Caco-2 (cell line): Measurements from ENCODE around the gene B2M. TPM values are rescaled to one million over a fixed set of nuclear protein-coding genes. Genes with fewer than 3 reads are reported as not detected.

ENCODE experiments used
- BruUV-seq: library from RNA; stranded (reverse); fragments of 400-500 nt; replicated peaks from 2 replicates; lab custom pipeline; 2021; lab: Mats Ljungman, UMichigan
- CTCF ChIA-PET: fragments of 300-600 bp; sonication (Branson Sonifier 250); formaldehyde crosslinking; loops from one replicate; lab custom pipeline; 2022; ENCODE audit warnings: antibody characterized with exemption; lab: Charles Lee
- POLR2A ChIA-PET: fragments of 300-600 bp; sonication (Branson Sonifier 250); formaldehyde crosslinking; loops from one replicate; lab custom pipeline; 2022; ENCODE audit warnings: antibody characterized with exemption; lab: Charles Lee
- DNase-seq, 2 experiments: peaks; one replicate each; pipeline versions ENCODE4 v3.0.0 to v3.0.0-alpha.2; 2020 to 2022
- H3K27me3 ChIP-seq: replicated peaks from 2 replicates; pipeline ENCODE4 v1.6.0; 2011; ENCODE audit warnings: low read length; ENCODE audit not compliant: control insufficient read depth, insufficient read depth
- H3K36me3 ChIP-seq: 2 replicates; pipeline ENCODE4 v1.5.1; 2011; ENCODE audit warnings: low read length; ENCODE audit not compliant: control insufficient read depth, insufficient read depth
- H3K4me1 ChIP-seq: fragments of 250-450 bp; sonication (Bioruptor Pico); 2 replicates; pipeline ENCODE4 v1.5.1; 2020; ENCODE audit warnings: mild to moderate bottlenecking
- H3K4me3 ChIP-seq: 2 replicates; pipeline ENCODE4 v1.5.1; 2011; ENCODE audit warnings: low read depth, mild to moderate bottlenecking, control low read depth, low read length
- H3K9me3 ChIP-seq: fragments of 250-450 bp; sonication (Bioruptor Pico); 2 replicates; pipeline ENCODE4 v1.5.1; 2020; ENCODE audit warnings: mild to moderate bottlenecking, moderate library complexity
- H3K27ac Mint-ChIP-seq: one replicate; pipeline ENCODE4 v1.8.0; 2022; ENCODE audit warnings: mixed read lengths; ENCODE audit not compliant: unreplicated experiment
- H3K27me3 Mint-ChIP-seq: one replicate; pipeline ENCODE4 v1.8.0; 2022; ENCODE audit warnings: mixed read lengths; ENCODE audit not compliant: insufficient read depth, unreplicated experiment
- H3K36me3 Mint-ChIP-seq: one replicate; pipeline ENCODE4 v1.8.0; 2022; ENCODE audit warnings: mild to moderate bottlenecking, mixed read lengths; ENCODE audit not compliant: insufficient read depth, unreplicated experiment
- H3K4me1 Mint-ChIP-seq: one replicate; pipeline ENCODE4 v1.8.0; 2022; ENCODE audit warnings: low read depth, mixed read lengths; ENCODE audit not compliant: unreplicated experiment
- H3K4me3 Mint-ChIP-seq: one replicate; pipeline ENCODE4 v1.8.0; 2022; ENCODE audit warnings: mild to moderate bottlenecking, moderate library complexity, mixed read lengths; ENCODE audit not compliant: unreplicated experiment
- H3K9me3 Mint-ChIP-seq: one replicate; pipeline ENCODE4 v1.8.0; 2022; ENCODE audit warnings: mixed read lengths; ENCODE audit not compliant: unreplicated experiment
- CTCF ChIP-seq, 2 experiments: fragments of 200-600 bp in 1 of 2; IDR thresholded peaks; 1 replicate in 1 of 2; 2 replicates in 1 of 2; pipeline versions ENCODE4 v1.5.1 to v1.8.0; 2011 to 2022; ENCODE audit warnings: antibody characterized with exemption in 1 of 2, control low read depth in 1 of 2, inconsistent platforms in 1 of 2, low read depth in 1 of 2, low read length in 1 of 2, mild to moderate bottlenecking in 1 of 2, moderate library complexity in 1 of 2; ENCODE audit not compliant: insufficient read depth in 1 of 2, severe bottlenecking in 1 of 2, unreplicated experiment in 1 of 2
- intact Hi-C: fragments of 100-400 bp; cut with micrococcal nuclease; formaldehyde crosslinking; loops from one replicate; pipeline ENCODE4 v1.10.0; 2022; ENCODE audit not compliant: unreplicated experiment
- total RNA-seq: library from RNA; stranded (reverse); gene quantifications from 2 replicates; pipeline ENCODE4 v1.2.3, GENCODE V29; 2022

Gene B2M
- total RNA-seq, 1 experiment from 2014 or later: 269 TPM

GRCh38 chr15:44713006-44713966, 2.0 kb downstream of the B2M start:
- DNase-seq: no peak
- peaks cover 37% of the 10 kb centered on the region for H3K36me3 Mint-ChIP-seq
- CTCF ChIA-PET: interaction anchor here (0.7 to 4.0 kb wide), 5 partner anchors 13 to 50 kb away, joined by 3 to 27 read pairs (median 11); partner anchors contain the start of genes SPG11 and TRIM69
- no peak for TF ChIP-seq CTCF (IDR thresholded peaks at IDR 0.05; ENCODE audit: insufficient read depth in 1 of 2, low read depth in 1 of 2, low read length in 1 of 2, severe bottlenecking in 1 of 2, unreplicated experiment in 1 of 2)
- Histone ChIP-seq H3K36me3 (no peaks in the 10 kb centered on the region), H3K4me1 (no peaks in the 10 kb centered on the region), H3K9me3 (no peaks in the 10 kb centered on the region), H3K4me3 (peak overlapping the region; percentile 66), H3K27me3 (no peaks in the 10 kb centered on the region)
- POLR2A ChIA-PET: interaction anchor here (0.7 to 4.8 kb wide), 4 partner anchors 16 to 50 kb away, joined by 4 to 32 read pairs (median 7); partner anchors contain the start of gene SPG11
- no peaks in the 10 kb centered on the region for H3K9me3 Mint-ChIP-seq
- intact Hi-C loops: no loop called here
- H3K4me3 Mint-ChIP-seq: peak overlapping the region; percentile 100
- H3K4me1 Mint-ChIP-seq: no peaks in the 10 kb centered on the region
- BruUV-seq: no TSS peak
- H3K27ac Mint-ChIP-seq: peak overlapping the region; percentile 99
- no peaks in the 10 kb centered on the region for H3K27me3 Mint-ChIP-seq

- no peak for TF ChIP-seq CTCF (IDR thresholded peaks at IDR 0.05; ENCODE audit: insufficient read depth in 1 of 2, low read depth in 1 of 2, low read length in 1 of 2, severe bottlenecking in 1 of 2, unreplicated experiment in 1 of 2)
- no peak for DNase-seq
- Mint-ChIP-seq H3K36me3 (peaks cover 41% of the 10 kb centered on the region), H3K4me3 (no peak overlapping the region), H3K9me3 (no peaks in the 10 kb centered on the region), H3K4me1 (no peaks in the 10 kb centered on the region), H3K27ac (no peak overlapping the region), H3K27me3 (no peaks in the 10 kb centered on the region)
- ChIA-PET CTCF (no interaction called here), POLR2A (interaction anchor here (4.8 kb wide), 1 partner anchor 14 kb away, joined by 32 read pairs; no protein-coding TSS in a partner anchor)
- no peak overlapping the region for H3K4me3 ChIP-seq
- intact Hi-C loops: no loop called here
- no peaks in the 10 kb centered on the region for H3K36me3 ChIP-seq
- no peaks in the 10 kb centered on the region for H3K4me1 ChIP-seq
- no peaks in the 10 kb centered on the region for H3K9me3 ChIP-seq
- no TSS peak for BruUV-seq
- no peaks in the 10 kb centered on the region for H3K27me3 ChIP-seq
Measured at GRCh38 chr15:44715142-44715796, 4.0 kb downstream of the B2M start.

GRCh38 chr15:44715797-44716334, 4.5 kb downstream of the B2M start:
- BruUV-seq: no TSS peak
- no peak for DNase-seq
- H3K36me3 Mint-ChIP-seq: peaks cover 41% of the 10 kb centered on the region
- Histone ChIP-seq H3K36me3 (no peaks in the 10 kb centered on the region), H3K4me3 (no peak overlapping the region), H3K27me3 (no peaks in the 10 kb centered on the region), H3K4me1 (no peaks in the 10 kb centered on the region), H3K9me3 (no peaks in the 10 kb centered on the region)
- no peaks in the 10 kb centered on the region for H3K9me3 Mint-ChIP-seq
- POLR2A ChIA-PET: interaction anchor here (0.5 to 4.8 kb wide), 2 partner anchors 13 to 24 kb away, joined by 5 to 32 read pairs; no protein-coding TSS in a partner anchor
- H3K4me1 Mint-ChIP-seq: no peaks in the 10 kb centered on the region
- H3K27me3 Mint-ChIP-seq: no peaks in the 10 kb centered on the region
- no peak overlapping the region for H3K27ac Mint-ChIP-seq
- CTCF ChIA-PET: no interaction called here
- intact Hi-C loops: no loop called here
- no peak for TF ChIP-seq CTCF (IDR thresholded peaks at IDR 0.05; ENCODE audit: insufficient read depth in 1 of 2, low read depth in 1 of 2, low read length in 1 of 2, severe bottlenecking in 1 of 2, unreplicated experiment in 1 of 2)
- H3K4me3 Mint-ChIP-seq: no peak overlapping the region
